ENCODE measurements around the gene PIP5K1B.

PIP5K1B gene

DNA sequence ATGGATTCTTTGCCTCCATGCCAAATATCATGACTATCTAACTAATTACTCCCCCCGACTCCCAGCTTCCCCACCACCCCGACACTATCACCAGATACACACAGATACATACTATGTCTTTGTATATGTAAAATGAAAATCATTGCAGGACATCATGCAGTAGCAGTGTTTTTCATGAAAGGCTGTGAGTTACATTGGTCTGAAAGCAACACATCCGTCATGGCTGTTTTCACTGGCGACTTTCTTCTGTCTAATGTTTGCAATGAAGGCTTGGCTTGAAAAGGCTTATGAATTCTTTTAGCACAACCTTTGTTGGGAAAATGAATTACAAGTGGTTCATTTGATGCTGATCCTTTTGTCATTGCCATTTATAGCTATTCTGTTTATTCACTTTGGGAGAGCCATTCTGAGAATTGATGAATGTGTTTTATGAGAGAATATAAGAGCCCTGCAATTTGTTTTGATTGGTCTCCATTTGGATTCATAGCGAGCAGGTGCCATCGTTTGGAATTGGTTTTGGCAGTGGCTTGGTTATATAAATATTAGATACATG lies 103.4 kb downstream of the PIP5K1B start:
- DNase-seq (ENCODE audit: low read depth in 2 of 2), result no peak

DNA sequence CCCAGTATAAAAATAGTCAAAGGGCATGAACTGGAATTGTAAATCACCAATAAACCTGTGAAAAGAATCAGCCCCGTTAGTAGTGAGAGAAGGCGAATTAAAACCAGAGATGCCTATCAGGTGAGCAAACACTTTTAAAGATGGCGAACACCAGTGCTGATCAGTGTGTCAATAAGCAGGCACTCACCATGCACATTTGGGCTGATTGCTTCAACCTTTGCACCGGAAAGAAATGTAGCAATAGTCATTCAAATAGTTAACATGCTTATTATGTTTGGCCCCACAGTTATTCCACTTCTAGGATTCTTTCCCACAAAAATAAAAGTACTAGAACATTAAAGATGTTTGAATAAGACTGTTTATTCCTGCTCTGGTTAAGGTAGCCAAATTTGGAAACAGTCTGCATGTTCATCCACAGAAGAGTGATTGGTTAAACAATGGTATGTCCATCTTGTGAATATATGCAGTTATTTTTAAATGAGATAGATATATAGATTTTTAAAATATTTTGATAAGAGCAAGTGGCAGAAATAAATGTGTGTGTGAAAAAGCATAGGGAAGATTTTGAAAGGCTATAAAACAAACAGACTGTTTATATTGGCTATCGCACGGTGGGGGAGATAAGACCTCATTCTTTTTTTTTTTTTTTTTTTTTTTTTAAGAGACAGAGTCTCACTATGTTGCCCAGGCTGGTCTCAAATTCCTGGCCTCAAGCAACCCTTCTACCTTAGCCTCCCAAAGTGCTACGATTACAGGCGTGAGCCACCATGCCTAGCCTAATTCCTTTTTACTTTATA lies 112.2 kb downstream of the PIP5K1B start:
- no peak for DNase-seq (ENCODE audit: low read depth in 2 of 2)

GRCh38 chr9:68819065-68819464 lies 114.0 kb downstream of the PIP5K1B start:
- no peak for DNase-seq (ENCODE audit: low read depth in 2 of 2)

- DNase-seq (ENCODE audit: low read depth in 2 of 2), result no peak
Measured at GRCh38 chr9:68821911-68822310, 116.9 kb downstream of the PIP5K1B start.

DNA sequence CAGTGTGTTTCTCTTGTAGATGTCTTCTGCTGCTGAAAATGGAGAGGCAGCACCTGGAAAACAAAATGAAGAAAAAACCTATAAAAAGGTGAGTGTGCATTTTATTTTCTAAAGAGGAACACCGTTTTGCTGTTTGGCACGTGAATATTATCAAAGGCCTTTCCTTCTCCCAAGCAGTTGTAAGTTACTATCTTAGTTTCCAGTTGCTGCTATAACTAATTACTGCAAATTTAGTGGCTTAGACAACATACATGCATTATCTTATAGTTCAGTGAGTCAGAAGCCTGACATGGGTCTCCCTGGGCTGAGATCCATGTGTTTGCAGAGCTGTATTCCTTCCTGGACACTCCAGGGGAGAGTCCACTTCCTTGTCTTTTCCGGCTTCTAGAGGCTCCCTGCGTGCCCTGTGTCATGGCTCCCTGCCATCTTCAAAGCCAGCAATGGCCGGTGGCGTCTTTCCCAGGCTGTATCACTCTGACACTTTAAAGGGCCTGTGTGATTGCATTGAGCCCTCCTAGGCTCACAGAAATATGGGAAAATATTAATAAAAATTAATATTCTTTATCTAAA lies 117.6 kb downstream of the PIP5K1B start:
- DNase-seq (ENCODE audit: low read depth in 2 of 2), result no peak

- no peak for DNase-seq (ENCODE audit: low read depth in 2 of 2)
Measured at GRCh38 chr9:68825762-68826472, 120.9 kb downstream of the PIP5K1B start.

DNA sequence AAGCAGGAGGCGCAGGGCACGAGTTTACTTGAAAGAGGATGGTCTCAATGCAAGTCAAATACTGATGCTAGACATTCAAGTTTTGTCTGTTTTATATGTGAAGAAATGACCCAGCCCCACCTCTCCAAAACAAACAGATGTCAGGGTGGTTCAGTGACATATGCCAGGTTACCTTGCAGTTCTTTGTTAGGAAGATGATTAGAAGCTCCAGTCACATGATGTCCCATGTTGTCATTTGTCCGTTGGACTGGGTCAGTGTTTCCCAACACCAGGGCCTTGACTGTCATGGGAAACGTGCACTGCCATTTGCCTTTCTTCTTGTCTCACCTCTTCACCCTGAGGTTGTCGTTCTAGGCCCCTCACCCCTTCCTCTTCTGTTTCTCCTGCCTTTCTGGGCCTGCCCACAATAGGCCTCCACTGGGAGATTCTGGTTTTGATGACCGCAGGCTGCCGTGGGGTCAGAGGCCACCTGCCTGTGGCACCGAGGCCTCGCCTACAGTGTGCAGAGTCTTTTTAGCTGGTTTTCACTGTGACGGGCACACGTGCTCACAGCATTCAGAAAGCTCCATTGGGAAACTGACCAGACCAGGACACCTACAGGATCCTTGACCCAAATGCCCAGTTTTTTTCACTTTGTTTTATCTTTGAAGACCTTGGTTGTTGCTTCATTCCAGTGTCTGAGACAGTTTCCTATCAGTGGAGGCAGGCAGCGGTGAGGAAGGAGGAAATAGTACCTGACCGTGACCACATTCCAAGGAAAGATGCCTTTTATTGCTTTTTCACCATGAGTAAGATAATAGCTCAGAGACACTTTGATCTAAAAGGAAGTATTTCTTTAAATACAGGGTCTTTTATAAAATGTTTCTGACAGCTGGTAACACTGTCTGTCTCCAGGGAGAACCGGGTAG lies 123.1 kb downstream of the PIP5K1B start:
- no peak for DNase-seq (ENCODE audit: low read depth in 2 of 2)

DNA sequence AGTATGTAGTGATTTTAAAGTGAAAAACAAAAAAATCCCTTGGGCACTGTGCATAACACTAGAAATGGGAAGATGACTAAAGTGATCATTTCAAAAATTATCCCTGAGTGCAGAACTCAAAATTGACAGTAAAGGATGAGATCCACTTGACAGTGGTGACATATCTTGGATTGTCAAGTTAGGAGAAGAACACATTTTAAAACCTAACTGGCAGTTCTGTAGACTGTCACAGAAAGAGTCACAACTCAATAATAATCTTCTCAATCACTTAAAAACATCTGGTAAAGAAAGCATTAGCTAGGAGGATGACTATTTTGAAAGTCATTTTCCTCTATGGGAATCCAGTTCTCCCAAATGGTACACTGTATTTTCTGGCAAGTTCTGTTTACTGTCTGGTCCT lies 127.1 kb downstream of the PIP5K1B start:
- no peak for DNase-seq (ENCODE audit: low read depth in 2 of 2)

DNA sequence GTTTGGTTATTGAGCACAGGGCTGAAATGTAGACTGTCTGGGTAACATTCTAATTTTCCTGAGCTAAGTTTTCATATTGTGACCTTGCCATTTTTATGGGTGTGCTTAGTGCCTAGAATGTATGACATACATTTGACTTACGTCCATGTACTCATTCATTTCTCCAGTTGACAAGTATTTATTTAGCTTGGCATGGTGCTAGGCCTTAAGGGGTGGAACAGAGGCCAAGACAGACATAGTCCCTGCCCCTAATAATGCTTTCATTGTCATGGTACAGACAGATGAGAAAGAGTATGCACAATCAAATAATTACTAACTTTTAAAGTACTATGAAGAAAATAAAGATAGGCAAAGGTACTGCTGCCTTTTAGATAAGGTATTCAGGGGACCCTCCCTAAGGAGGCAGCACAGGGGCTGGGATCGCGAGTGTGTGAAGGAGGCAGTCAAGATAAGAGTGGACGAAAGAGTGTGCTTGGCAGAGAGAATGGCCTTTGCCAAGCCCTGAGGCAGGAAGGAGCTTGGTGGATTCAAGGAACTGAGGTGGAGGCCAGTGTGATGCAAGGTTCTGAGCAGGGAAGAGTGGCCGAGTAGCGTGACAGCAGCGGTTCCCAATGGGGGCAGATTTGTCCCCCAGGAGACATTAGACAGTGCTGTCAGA lies 128.0 kb downstream of the PIP5K1B start:
- no peak for DNase-seq (ENCODE audit: low read depth in 2 of 2)

DNA sequence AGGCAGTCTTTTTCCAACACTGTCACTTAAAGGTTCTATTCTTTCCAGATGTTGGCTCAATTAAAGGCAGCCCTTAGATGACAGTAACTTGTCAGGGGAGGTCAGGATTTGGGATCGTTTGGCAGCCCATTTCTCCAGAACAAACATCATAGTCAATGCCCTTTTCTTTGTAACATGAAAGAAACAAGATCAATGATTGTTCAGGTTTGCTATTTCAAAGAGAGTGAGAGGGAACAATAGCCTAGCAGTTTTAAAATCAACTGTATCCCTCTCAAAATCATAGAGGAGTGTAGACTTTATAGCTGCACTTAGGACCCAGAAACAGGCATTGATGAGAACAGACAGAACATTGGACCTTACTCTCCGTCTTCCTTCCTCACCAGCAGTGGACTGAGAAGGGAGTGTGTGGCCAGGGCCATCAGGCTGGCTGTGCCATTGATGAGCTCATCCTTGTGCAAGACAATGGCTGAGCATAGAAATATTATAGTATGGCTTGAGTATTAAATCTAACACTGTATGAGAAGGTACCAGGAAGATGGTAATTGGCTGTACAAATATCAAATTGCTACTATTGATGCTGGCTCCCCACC lies 130.0 kb downstream of the PIP5K1B start:
- DNase-seq (ENCODE audit: low read depth in 2 of 2), result no peak

DNA sequence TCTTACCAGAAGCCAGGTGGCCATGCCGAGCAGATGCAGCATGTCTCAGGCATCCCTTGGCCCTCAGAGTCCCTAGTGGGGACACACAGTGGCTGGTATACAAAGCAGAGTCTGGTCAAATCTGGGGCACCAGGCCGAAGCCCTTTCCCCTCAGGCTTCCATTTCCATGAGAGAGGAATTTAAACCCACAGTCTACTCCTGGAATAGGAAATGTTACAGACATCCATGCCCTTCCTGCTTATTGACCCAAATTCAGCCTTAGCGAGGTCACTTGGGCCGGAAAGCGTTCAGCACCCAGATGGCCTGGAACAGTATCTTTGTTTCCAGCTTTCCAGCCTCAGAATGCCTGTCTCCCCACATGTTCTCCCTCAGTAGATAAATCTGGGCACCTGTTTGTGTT lies 131.7 kb downstream of the PIP5K1B start:
- DNase-seq (ENCODE audit: low read depth in 2 of 2), result no peak

GRCh38 chr9:68838245-68838644 lies 133.2 kb downstream of the PIP5K1B start:
- DNase-seq (ENCODE audit: low read depth in 2 of 2), result no peak

DNA sequence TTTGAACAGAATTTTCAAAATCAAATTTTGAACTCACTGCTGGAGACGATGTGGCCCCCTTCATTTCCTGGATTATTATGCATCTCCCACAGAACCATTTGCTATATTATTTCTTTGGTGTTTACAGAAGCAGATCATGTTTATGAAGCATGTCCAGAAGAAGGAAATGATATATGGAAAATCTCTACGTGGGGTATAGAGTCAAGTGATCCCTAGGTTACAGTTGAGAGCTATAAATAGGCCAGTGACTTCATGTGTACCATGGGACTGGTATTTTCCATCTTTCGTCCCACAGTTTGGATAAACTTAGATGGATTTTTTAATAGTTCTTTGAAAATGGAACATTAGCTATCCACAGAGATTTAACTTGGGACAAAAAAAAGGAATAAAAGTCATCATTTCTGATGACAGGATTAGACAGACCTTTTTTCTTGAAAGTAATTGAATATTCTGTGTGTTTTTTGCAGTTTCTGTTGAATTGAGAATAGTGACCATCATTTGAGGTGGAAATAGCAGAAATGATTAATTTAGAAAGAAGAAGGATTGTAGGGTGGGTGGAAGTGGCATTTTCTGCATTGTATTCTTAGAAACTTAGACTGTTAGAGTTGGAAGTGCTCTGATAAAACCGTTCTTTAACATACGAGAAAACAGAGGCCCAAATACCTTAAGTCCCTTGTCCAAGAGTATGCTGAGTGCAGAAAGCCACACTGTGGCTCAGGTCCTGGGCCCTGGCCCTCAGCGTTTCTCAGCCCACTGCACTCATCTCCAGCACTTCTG lies 136.4 kb downstream of the PIP5K1B start:
- DNase-seq (ENCODE audit: low read depth in 2 of 2), result no peak

- DNase-seq (ENCODE audit: low read depth in 2 of 2), result no peak
Measured at GRCh38 chr9:68842568-68842967, 137.5 kb downstream of the PIP5K1B start.

- no peak for DNase-seq (ENCODE audit: low read depth in 2 of 2)
Measured at GRCh38 chr9:68843239-68843638, 138.2 kb downstream of the PIP5K1B start.

DNA sequence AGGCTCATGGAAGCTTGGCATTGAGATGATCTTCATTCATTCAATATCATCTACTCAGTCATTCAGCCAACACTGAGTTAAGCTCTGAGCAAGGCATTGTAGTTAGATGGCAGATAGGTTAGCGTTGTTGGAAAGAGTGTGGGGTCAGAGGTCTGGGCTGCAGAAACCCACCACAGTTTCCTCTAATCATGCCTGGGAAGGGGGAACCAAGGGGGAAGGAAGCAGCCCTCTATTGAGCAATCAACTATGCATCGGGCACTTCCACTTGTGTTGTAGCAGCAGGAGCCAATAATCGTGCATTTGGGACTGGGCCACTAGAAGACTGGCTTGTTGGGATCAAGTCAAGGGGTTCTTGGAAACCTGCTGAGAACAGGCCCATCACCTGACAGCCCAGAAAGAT lies 139.1 kb downstream of the PIP5K1B start:
- DNase-seq (ENCODE audit: low read depth in 2 of 2), result no peak

- no peak for DNase-seq (ENCODE audit: low read depth in 2 of 2)
Measured at GRCh38 chr9:68844631-68845612, 139.9 kb downstream of the PIP5K1B start.

GRCh38 chr9:68847765-68848164 lies 142.7 kb downstream of the PIP5K1B start:
- no peak for DNase-seq (ENCODE audit: low read depth in 2 of 2)

DNA sequence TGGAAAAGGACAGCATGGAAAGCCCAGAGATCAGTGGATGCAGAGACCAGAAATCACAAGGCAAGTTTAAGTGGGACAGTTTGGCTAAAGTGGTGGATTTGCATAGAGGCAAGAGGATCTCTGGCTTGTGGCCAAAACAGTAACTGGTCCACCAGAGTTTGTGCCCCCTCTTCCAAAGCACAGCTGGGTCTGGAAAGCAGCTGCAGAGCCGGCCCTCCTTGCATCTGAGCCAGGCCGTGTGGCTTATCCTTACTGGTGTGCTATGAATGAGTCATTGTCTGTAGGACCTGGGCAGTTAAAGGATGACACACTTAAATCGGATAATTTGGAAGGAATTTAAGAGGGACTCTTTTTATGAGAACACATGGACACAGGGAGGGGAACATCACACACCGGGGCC lies 146.6 kb downstream of the PIP5K1B start:
- DNase-seq (ENCODE audit: low read depth in 2 of 2), result no peak
